Neuron (in vitro differentiated cells): ENCODE data around the gene SORD.

ENCODE experiments used
- H2AFZ ChIP-seq: one replicate; pipeline ENCODE4 v1.6.1; 2013; ENCODE audit warnings: low read depth, mild to moderate bottlenecking, inconsistent platforms, low read length, moderate library complexity
- H3K27me3 ChIP-seq: one replicate; pipeline ENCODE4 v1.6.1; 2013; ENCODE audit warnings: low read length; ENCODE audit not compliant: insufficient read depth
- H3K36me3 ChIP-seq: one replicate; pipeline ENCODE4 v1.6.1; 2013; ENCODE audit warnings: low read length; ENCODE audit not compliant: insufficient read depth
- H3K4me1 ChIP-seq: one replicate; pipeline ENCODE4 v1.6.1; 2013; ENCODE audit warnings: low read length; ENCODE audit not compliant: insufficient read depth
- H3K4me3 ChIP-seq: 2 replicates; pipeline ENCODE4 v1.5.1; 2013; ENCODE audit warnings: mild to moderate bottlenecking, low read length, moderate library complexity
- H3K9me3 ChIP-seq: one replicate; pipeline ENCODE4 v1.6.1; 2013; ENCODE audit warnings: low read length

SORD gene

GRCh38 chr15:45084163-45084562 is 61.2 kb downstream of the SORD start:
- Histone ChIP-seq H3K27me3 (peaks cover 6% of the 10 kb centered on the region), H3K4me1 (no peaks in the 10 kb centered on the region), H3K36me3 (no peaks in the 10 kb centered on the region), H3K9me3 (no peaks in the 10 kb centered on the region), H2AFZ (no peak overlapping the region), H3K4me3 (no peak overlapping the region)

GRCh38 chr15:45087513-45087912 is 64.5 kb downstream of the SORD start:
- H2AFZ ChIP-seq: no peak overlapping the region
- H3K4me1 ChIP-seq: no peaks in the 10 kb centered on the region
- H3K27me3 ChIP-seq: peaks cover 12% of the 10 kb centered on the region
- no peaks in the 10 kb centered on the region for H3K36me3 ChIP-seq
- H3K4me3 ChIP-seq: no peak overlapping the region
- no peaks in the 10 kb centered on the region for H3K9me3 ChIP-seq

- Histone ChIP-seq H3K4me1 (no peaks in the 10 kb centered on the region), H3K27me3 (peaks cover 17% of the 10 kb centered on the region), H3K36me3 (no peaks in the 10 kb centered on the region), H2AFZ (no peak overlapping the region), H3K4me3 (no peak overlapping the region), H3K9me3 (no peaks in the 10 kb centered on the region)
These were observed 66.1 kb downstream of the SORD start for GRCh38 chr15:45088801-45089711.

GRCh38 chr15:45089712-45090373 is 66.8 kb downstream of the SORD start:
- H3K4me3 ChIP-seq: no peak overlapping the region
- no peaks in the 10 kb centered on the region for H3K36me3 ChIP-seq
- H3K27me3 ChIP-seq: peaks cover 21% of the 10 kb centered on the region
- no peaks in the 10 kb centered on the region for H3K4me1 ChIP-seq
- H2AFZ ChIP-seq: no peak overlapping the region
- no peaks in the 10 kb centered on the region for H3K9me3 ChIP-seq

GRCh38 chr15:45091161-45091560 is 68.2 kb downstream of the SORD start:
- H2AFZ ChIP-seq: no peak overlapping the region
- H3K9me3 ChIP-seq: no peaks in the 10 kb centered on the region
- no peaks in the 10 kb centered on the region for H3K4me1 ChIP-seq
- no peaks in the 10 kb centered on the region for H3K36me3 ChIP-seq
- H3K27me3 ChIP-seq: peaks cover 29% of the 10 kb centered on the region
- no peak overlapping the region for H3K4me3 ChIP-seq

- Histone ChIP-seq H2AFZ (no peak overlapping the region), H3K4me3 (no peak overlapping the region), H3K9me3 (no peaks in the 10 kb centered on the region), H3K4me1 (no peaks in the 10 kb centered on the region), H3K36me3 (no peaks in the 10 kb centered on the region), H3K27me3 (peaks cover 29% of the 10 kb centered on the region)
These were observed 68.6 kb downstream of the SORD start for GRCh38 chr15:45091576-45091975.

GRCh38 chr15:45093013-45093412 is 70.0 kb downstream of the SORD start:
- Histone ChIP-seq H3K4me1 (no peaks in the 10 kb centered on the region), H3K36me3 (no peaks in the 10 kb centered on the region), H3K4me3 (no peak overlapping the region), H2AFZ (no peak overlapping the region), H3K27me3 (peaks cover 29% of the 10 kb centered on the region), H3K9me3 (no peaks in the 10 kb centered on the region)

- H3K9me3 ChIP-seq: no peaks in the 10 kb centered on the region
- no peaks in the 10 kb centered on the region for H3K4me1 ChIP-seq
- no peak overlapping the region for H3K4me3 ChIP-seq
- H3K27me3 ChIP-seq: peaks cover 28% of the 10 kb centered on the region
- H2AFZ ChIP-seq: no peak overlapping the region
- H3K36me3 ChIP-seq: no peaks in the 10 kb centered on the region
These were observed 70.8 kb downstream of the SORD start for GRCh38 chr15:45093622-45094357.

GRCh38 chr15:45094358-45094730 is 71.3 kb downstream of the SORD start:
- H3K36me3 ChIP-seq: no peaks in the 10 kb centered on the region
- H3K9me3 ChIP-seq: no peaks in the 10 kb centered on the region
- H2AFZ ChIP-seq: no peak overlapping the region
- H3K4me1 ChIP-seq: no peaks in the 10 kb centered on the region
- H3K27me3 ChIP-seq: peaks cover 23% of the 10 kb centered on the region
- no peak overlapping the region for H3K4me3 ChIP-seq

- Histone ChIP-seq H3K36me3 (no peaks in the 10 kb centered on the region), H3K27me3 (peaks cover 23% of the 10 kb centered on the region), H3K4me1 (no peaks in the 10 kb centered on the region), H3K9me3 (no peaks in the 10 kb centered on the region), H3K4me3 (no peak overlapping the region), H2AFZ (no peak overlapping the region)
These were observed 72.7 kb downstream of the SORD start for GRCh38 chr15:45095661-45096060.

- Histone ChIP-seq H2AFZ (no peak overlapping the region), H3K27me3 (peaks cover 23% of the 10 kb centered on the region), H3K4me3 (no peak overlapping the region), H3K4me1 (no peaks in the 10 kb centered on the region), H3K9me3 (no peaks in the 10 kb centered on the region), H3K36me3 (no peaks in the 10 kb centered on the region)
These were observed 74.5 kb downstream of the SORD start for GRCh38 chr15:45097466-45097865.

- H3K27me3 ChIP-seq: peaks cover 22% of the 10 kb centered on the region
- peaks cover 4% of the 10 kb centered on the region for H3K4me1 ChIP-seq
- no peaks in the 10 kb centered on the region for H3K36me3 ChIP-seq
- H2AFZ ChIP-seq: no peak overlapping the region
- H3K9me3 ChIP-seq: no peaks in the 10 kb centered on the region
- H3K4me3 ChIP-seq: no peak overlapping the region
These were observed 76.7 kb downstream of the SORD start for GRCh38 chr15:45099549-45100165.
